Liver (tissue), 9 donors: ENCODE results near the gene GAMT. TPM values are rescaled to one million over a fixed set of nuclear protein-coding genes. Genes with fewer than 3 reads are reported as not detected.

Source experiments
- DNase-seq: peaks from one replicate; pipeline ENCODE4 v3.0.0-alpha.2; 2017; ENCODE audit warnings: low spot score
- H3K27ac ChIP-seq, 2 donors: one replicate each; pipeline ENCODE4 v1.7.0; 2013; ENCODE audit warnings: inconsistent platforms in 2 of 2, low read length in 2 of 2, control low read depth in 1 of 2, low read depth in 1 of 2, mild to moderate bottlenecking in 1 of 2
- H3K27me3 ChIP-seq, 4 donors: one replicate each; pipeline versions ENCODE4 v1.6.1 to v1.7.0; 2013; ENCODE audit warnings: low read length in 3 of 4, inconsistent platforms in 1 of 4, mild to moderate bottlenecking in 1 of 4, moderate library complexity in 1 of 4; ENCODE audit not compliant: control insufficient read depth in 4 of 4, insufficient read depth in 4 of 4
- H3K36me3 ChIP-seq, 4 donors: one replicate each; pipeline versions ENCODE4 v1.6.1 to v1.7.0; 2013; ENCODE audit warnings: low read length in 3 of 4, mild to moderate bottlenecking in 3 of 4, low read depth in 1 of 4, moderate library complexity in 1 of 4; ENCODE audit not compliant: control insufficient read depth in 4 of 4, insufficient read depth in 3 of 4
- H3K4me1 ChIP-seq, 4 donors: one replicate each; pipeline versions ENCODE4 v1.6.1 to v1.7.0; 2013; ENCODE audit warnings: low read length in 3 of 4, mild to moderate bottlenecking in 3 of 4, moderate library complexity in 1 of 4; ENCODE audit not compliant: control insufficient read depth in 4 of 4, insufficient read depth in 4 of 4
- H3K4me3 ChIP-seq, 3 donors: one replicate each; pipeline versions ENCODE4 v1.6.1 to v1.7.0; 2013; ENCODE audit warnings: low read length in 3 of 3, control low read depth in 1 of 3, low read depth in 1 of 3, mild to moderate bottlenecking in 1 of 3
- H3K9ac ChIP-seq, 2 donors: one replicate each; pipeline ENCODE4 v1.7.0; 2013; ENCODE audit warnings: low read length in 2 of 2, mild to moderate bottlenecking in 2 of 2, moderate library complexity in 2 of 2, control low read depth in 1 of 2, low read depth in 1 of 2
- H3K9me3 ChIP-seq, 4 donors: one replicate each; pipeline versions ENCODE4 v1.6.1 to v1.7.0; 2013; ENCODE audit warnings: low read length in 3 of 4; ENCODE audit not compliant: control insufficient read depth in 4 of 4
- CTCF ChIP-seq: fragments of 150-350 bp; IDR thresholded peaks from 2 replicates; pipeline ENCODE4 v1.5.1; 2017; ENCODE audit warnings: improper control_type of control experiment, low read depth, low read length; ENCODE audit not compliant: missing input control
- EGR1 ChIP-seq, 2 donors: IDR thresholded peaks; 2 replicates each; pipeline ENCODE4 v1.6.1; 2016 to 2018; ENCODE audit warnings: antibody characterized with exemption in 2 of 2, low read depth in 2 of 2
- FOXA1 ChIP-seq: IDR thresholded peaks from 2 replicates; pipeline ENCODE4 v1.6.1; 2016; ENCODE audit warnings: antibody characterized with exemption
- FOXA2 ChIP-seq: IDR thresholded peaks from 2 replicates; pipeline ENCODE4 v1.6.1; 2016; ENCODE audit warnings: antibody characterized with exemption
- GABPA ChIP-seq, 2 donors: IDR thresholded peaks in 1 of 2; conservative IDR thresholded peaks in 1 of 2; 2 replicates each; pipeline ENCODE4 v1.6.1; 2016; ENCODE audit warnings: antibody characterized with exemption in 2 of 2, mild to moderate bottlenecking in 1 of 2, moderate library complexity in 1 of 2
- HNF4A ChIP-seq, 2 donors: conservative IDR thresholded peaks; 2 replicates each; pipeline ENCODE4 v1.6.1; 2016; ENCODE audit warnings: antibody characterized with exemption in 2 of 2, mild to moderate bottlenecking in 2 of 2
- JUND ChIP-seq, 2 donors: IDR thresholded peaks; 2 replicates each; pipeline ENCODE4 v1.6.1; 2016; ENCODE audit warnings: antibody characterized with exemption in 2 of 2
- NR2F2 ChIP-seq: IDR thresholded peaks from 2 replicates; pipeline ENCODE4 v1.6.1; 2016; ENCODE audit warnings: antibody characterized with exemption
- RAD21 ChIP-seq, 2 donors: IDR thresholded peaks; 2 replicates each; pipeline ENCODE4 v1.6.1; 2016; ENCODE audit warnings: antibody characterized with exemption in 2 of 2, mild to moderate bottlenecking in 2 of 2
- RXRA ChIP-seq, 2 donors: IDR thresholded peaks; 2 replicates each; pipeline ENCODE4 v1.6.1; 2017 to 2018; ENCODE audit warnings: antibody characterized with exemption in 2 of 2, mild to moderate bottlenecking in 1 of 2
- SP1 ChIP-seq: IDR thresholded peaks from 2 replicates; pipeline ENCODE4 v1.6.1; 2018; ENCODE audit warnings: antibody characterized with exemption, mild to moderate bottlenecking
- TAF1 ChIP-seq: conservative IDR thresholded peaks from 2 replicates; pipeline ENCODE4 v1.6.1; 2016; ENCODE audit warnings: antibody characterized with exemption, mild to moderate bottlenecking
- YY1 ChIP-seq: IDR thresholded peaks from 2 replicates; pipeline ENCODE4 v1.6.1; 2016; ENCODE audit warnings: antibody characterized with exemption, mild to moderate bottlenecking
- WGBS: extraction: QIAGEN DNeasy Blood & Tissue Kit; methylation state at CpG from one replicate; pipeline ENCODE4 v1.1.7; 2013; 5-methylcytosine and 5-hydroxymethylcytosine counted together
- polyA plus RNA-seq, 2 donors: library from polyadenylated mRNA; stranded (reverse) in 1 of 2; unstranded in 1 of 2; fragments of 200-250 nt in 1 of 2; fragments of >200 nt in 1 of 2; fragmentation: Nextera tagmentation in 1 of 2; extraction: Ambion mirVana in 1 of 2; gene quantifications; one replicate each; pipeline versions ENCODE4 v1.2.1 to v1.2.3, GENCODE V29; 2013 to 2015
- total RNA-seq, 2 donors: library from RNA; depleted of rRNA; stranded (reverse); fragments of >200 nt; gene quantifications; one replicate each; pipeline ENCODE4 v1.2.3, GENCODE V29; 2014
- TF ChIP-seq, protein P1 (sequence below): IDR thresholded peaks from 2 replicates; pipeline ENCODE4 v1.6.1; 2016; ENCODE audit warnings: antibody characterized with exemption
- TF ChIP-seq, protein P2 (sequence below): IDR thresholded peaks from 2 replicates; pipeline ENCODE4 v1.6.1; 2016; ENCODE audit warnings: antibody characterized with exemption
- TF ChIP-seq, protein P3 (sequence below): IDR thresholded peaks from 2 replicates; pipeline ENCODE4 v1.6.1; 2016; ENCODE audit warnings: antibody characterized with exemption, mild to moderate bottlenecking
- donor health status: healthy.
- donor health status: healthy.
- donor health status: healthy.
- donor health status: healthy.
- donor health status: healthy.

Gene GAMT
- total and polyA plus RNA-seq, 4 donors: 76.2 to 394 (median 274) TPM

DNA sequence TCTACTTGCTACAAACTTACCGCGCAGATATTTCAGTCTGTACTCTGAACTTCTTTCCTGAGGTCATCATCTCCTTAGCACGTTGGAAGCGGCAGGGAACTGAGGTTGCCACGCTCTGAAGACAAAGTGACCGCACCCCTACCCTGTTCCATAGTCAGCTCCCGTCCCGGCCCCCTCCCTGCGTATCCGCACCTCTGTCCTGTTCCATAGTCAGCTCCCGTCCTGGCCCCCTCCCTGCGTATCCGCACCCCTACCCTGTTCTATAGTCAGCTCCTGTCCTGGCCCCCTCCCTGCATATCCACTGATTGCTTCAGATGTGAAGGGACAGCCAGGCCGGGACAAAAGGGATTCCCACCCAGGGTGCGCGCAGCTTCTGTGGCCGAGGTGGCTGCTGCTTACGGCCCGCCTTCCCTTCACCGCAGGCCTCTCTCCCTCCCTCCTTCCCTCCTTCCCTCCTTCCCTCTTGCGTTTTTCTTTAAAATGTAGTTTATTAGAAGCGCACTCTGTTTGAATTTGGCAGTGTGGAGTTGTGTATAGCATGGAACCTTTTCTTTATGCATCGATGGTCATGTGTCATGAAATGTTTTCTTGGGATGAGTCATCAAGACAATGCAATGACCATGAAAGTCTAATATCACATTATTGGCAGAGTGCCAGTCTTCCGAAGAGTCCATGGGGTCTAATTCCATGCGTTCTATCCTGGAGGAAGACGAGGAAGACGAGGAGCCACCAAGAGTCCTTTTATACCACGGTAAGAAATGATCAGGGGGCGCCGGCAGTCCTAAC is 39.5 kb downstream of the GAMT start:
- H3K9me3 ChIP-seq: no peaks in the 10 kb centered on the region
- peaks cover 0 to 18% (median 1%) of the 10 kb centered on the region in 4 donors for H3K4me1 ChIP-seq
- H3K27me3 ChIP-seq: no peaks in the 10 kb centered on the region
- H3K9ac ChIP-seq: no peak overlapping the region
- H3K4me3 ChIP-seq: no peak overlapping the region
- no peak for DNase-seq
- peak overlapping the region in 1 of 2 donors; percentile 59 for H3K27ac ChIP-seq
- TF ChIP-seq FOXA2: no peak
- TF ChIP-seq, protein P1, sequence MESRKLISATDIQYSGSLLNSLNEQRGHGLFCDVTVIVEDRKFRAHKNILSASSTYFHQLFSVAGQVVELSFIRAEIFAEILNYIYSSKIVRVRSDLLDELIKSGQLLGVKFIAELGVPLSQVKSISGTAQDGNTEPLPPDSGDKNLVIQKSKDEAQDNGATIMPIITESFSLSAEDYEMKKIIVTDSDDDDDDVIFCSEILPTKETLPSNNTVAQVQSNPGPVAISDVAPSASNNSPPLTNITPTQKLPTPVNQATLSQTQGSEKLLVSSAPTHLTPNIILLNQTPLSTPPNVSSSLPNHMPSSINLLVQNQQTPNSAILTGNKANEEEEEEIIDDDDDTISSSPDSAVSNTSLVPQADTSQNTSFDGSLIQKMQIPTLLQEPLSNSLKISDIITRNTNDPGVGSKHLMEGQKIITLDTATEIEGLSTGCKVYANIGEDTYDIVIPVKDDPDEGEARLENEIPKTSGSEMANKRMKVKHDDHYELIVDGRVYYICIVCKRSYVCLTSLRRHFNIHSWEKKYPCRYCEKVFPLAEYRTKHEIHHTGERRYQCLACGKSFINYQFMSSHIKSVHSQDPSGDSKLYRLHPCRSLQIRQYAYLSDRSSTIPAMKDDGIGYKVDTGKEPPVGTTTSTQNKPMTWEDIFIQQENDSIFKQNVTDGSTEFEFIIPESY: no peak
- TF ChIP-seq RXRA (IDR thresholded peaks at IDR 0.05): no peak
- no peak for TF ChIP-seq CTCF
- TF ChIP-seq GABPA (IDR thresholded peaks at IDR 0.05 in 1 of 2, conservative IDR thresholded peaks at IDR 0.05 in 1 of 2): no peak
- no peak for TF ChIP-seq SP1
- no peak for TF ChIP-seq EGR1 (IDR thresholded peaks at IDR 0.05; ENCODE audit: low read depth in 2 of 2)
- TF ChIP-seq, protein P2, sequence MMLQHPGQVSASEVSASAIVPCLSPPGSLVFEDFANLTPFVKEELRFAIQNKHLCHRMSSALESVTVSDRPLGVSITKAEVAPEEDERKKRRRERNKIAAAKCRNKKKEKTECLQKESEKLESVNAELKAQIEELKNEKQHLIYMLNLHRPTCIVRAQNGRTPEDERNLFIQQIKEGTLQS: no peak
- no peak for TF ChIP-seq TAF1
- H3K36me3 ChIP-seq: peaks cover 9 to 53% (median 40%) of the 10 kb centered on the region in 4 donors
- WGBS: 87% methylated on average over 30 of the region's 30 CpGs

DNA sequence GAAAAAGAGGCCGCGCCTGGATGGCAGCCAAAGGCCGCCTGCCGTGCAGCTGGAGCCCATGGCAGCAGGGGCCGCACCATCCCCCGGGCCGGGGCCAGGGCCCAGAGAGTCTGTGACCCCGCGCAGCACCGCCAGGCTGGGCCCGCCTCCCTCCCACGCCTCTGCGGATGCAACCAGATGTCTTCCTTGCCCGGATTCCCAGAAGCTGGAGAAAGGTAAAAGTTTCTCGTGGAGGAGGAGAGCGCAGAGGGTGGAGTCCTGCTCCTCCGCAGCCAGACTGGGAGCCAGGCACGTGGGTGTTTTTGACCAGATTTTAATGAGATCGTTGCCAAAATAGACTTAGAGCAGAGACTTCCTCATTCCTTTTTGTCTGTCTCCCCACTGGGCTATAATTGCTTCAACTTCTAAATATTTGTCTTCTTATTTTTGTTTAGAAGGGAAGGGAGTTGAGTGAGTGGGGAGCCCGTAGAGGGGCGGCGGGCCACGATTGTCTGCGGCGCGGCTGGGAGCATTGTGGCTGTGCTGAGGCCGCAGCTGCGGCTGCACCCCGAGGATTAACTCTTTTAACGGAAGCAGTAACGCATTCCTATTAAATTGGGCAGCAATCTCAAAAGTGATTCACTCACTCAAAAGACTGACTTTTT is 40.4 kb downstream of the GAMT start:
- 66% methylated on average over 31 of the region's 31 CpGs for WGBS
- peaks cover 9 to 49% (median 34%) of the 10 kb centered on the region in 4 donors for H3K36me3 ChIP-seq
- TF ChIP-seq YY1 (peak; percentile 20), GABPA (IDR thresholded peaks at IDR 0.05 in 1 of 2, conservative IDR thresholded peaks at IDR 0.05 in 1 of 2) (no peak), SP1 (no peak), RXRA (IDR thresholded peaks at IDR 0.05) (peak in 1 of 2 donors; percentile 38), EGR1 (IDR thresholded peaks at IDR 0.05; ENCODE audit: low read depth in 2 of 2) (peak in 1 of 2 donors; percentile 26), HNF4A (conservative IDR thresholded peaks at IDR 0.05) (no peak), JUND (IDR thresholded peaks at IDR 0.05) (no peak), TAF1 (no peak), FOXA1 (no peak), CTCF (no peak), NR2F2 (no peak), RAD21 (IDR thresholded peaks at IDR 0.05) (no peak)
- TF ChIP-seq, protein P1: no peak
- TF ChIP-seq, protein P3, sequence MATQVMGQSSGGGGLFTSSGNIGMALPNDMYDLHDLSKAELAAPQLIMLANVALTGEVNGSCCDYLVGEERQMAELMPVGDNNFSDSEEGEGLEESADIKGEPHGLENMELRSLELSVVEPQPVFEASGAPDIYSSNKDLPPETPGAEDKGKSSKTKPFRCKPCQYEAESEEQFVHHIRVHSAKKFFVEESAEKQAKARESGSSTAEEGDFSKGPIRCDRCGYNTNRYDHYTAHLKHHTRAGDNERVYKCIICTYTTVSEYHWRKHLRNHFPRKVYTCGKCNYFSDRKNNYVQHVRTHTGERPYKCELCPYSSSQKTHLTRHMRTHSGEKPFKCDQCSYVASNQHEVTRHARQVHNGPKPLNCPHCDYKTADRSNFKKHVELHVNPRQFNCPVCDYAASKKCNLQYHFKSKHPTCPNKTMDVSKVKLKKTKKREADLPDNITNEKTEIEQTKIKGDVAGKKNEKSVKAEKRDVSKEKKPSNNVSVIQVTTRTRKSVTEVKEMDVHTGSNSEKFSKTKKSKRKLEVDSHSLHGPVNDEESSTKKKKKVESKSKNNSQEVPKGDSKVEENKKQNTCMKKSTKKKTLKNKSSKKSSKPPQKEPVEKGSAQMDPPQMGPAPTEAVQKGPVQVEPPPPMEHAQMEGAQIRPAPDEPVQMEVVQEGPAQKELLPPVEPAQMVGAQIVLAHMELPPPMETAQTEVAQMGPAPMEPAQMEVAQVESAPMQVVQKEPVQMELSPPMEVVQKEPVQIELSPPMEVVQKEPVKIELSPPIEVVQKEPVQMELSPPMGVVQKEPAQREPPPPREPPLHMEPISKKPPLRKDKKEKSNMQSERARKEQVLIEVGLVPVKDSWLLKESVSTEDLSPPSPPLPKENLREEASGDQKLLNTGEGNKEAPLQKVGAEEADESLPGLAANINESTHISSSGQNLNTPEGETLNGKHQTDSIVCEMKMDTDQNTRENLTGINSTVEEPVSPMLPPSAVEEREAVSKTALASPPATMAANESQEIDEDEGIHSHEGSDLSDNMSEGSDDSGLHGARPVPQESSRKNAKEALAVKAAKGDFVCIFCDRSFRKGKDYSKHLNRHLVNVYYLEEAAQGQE: no peak

More for the DNA sequence above, 40.4 kb downstream of the GAMT start:
- Histone ChIP-seq H3K4me3 (no peak overlapping the region), H3K27me3 (no peaks in the 10 kb centered on the region), H3K9me3 (no peaks in the 10 kb centered on the region), H3K4me1 (peaks cover 0 to 26% (median 8%) of the 10 kb centered on the region in 4 donors), H3K9ac (peak overlapping the region in 1 of 2 donors; percentile 12), H3K27ac (peak overlapping the region in 1 of 2 donors; percentile 59)
- DNase-seq: no peak
